Neuronal stem cell (in vitro differentiated cells): Measurements from ENCODE around the gene PADI4.

Source experiments
- DNase-seq: peaks from one replicate; pipeline ENCODE4 v3.0.0-alpha.2; 2013; ENCODE audit warnings: low spot score
- H2AFZ ChIP-seq: one replicate; pipeline ENCODE4 v1.6.1; 2013; ENCODE audit warnings: mild to moderate bottlenecking, low read length, inconsistent platforms
- H2AK5ac ChIP-seq: 2 replicates; pipeline ENCODE4 v1.6.1; 2013; ENCODE audit warnings: low read depth, mild to moderate bottlenecking, inconsistent platforms, low read length, moderate library complexity, mixed read lengths
- H2BK120ac ChIP-seq: 2 replicates; pipeline ENCODE4 v1.6.1; 2013; ENCODE audit warnings: low read depth, mild to moderate bottlenecking, inconsistent platforms, low read length, moderate library complexity, mixed read lengths
- H2BK12ac ChIP-seq: one replicate; pipeline ENCODE4 v1.6.1; 2013; ENCODE audit warnings: low read length, inconsistent platforms
- H2BK15ac ChIP-seq: 2 replicates; pipeline ENCODE4 v1.6.1; 2013; ENCODE audit warnings: mild to moderate bottlenecking, low read length, inconsistent platforms, mixed read lengths
- H2BK5ac ChIP-seq: one replicate; pipeline ENCODE4 v1.6.1; 2013; ENCODE audit warnings: inconsistent platforms, mild to moderate bottlenecking, low read length, moderate library complexity
- H3K14ac ChIP-seq: one replicate; pipeline ENCODE4 v1.6.1; 2013; ENCODE audit warnings: low read length, inconsistent platforms
- H3K18ac ChIP-seq: 2 replicates; pipeline ENCODE4 v1.6.1; 2013; ENCODE audit warnings: low read length, inconsistent platforms
- H3K23ac ChIP-seq: 2 replicates; pipeline ENCODE4 v1.6.1; 2013; ENCODE audit warnings: low read depth, mild to moderate bottlenecking, mixed read lengths, low read length, inconsistent platforms; ENCODE audit not compliant: poor library complexity
- H3K27ac ChIP-seq: replicated peaks from 3 replicates; pipeline ENCODE4 v1.5.1; 2013; ENCODE audit warnings: low read length, inconsistent platforms
- H3K27me3 ChIP-seq, 3 experiments: 2 replicates each; pipeline ENCODE4 v1.6.1; 2013; ENCODE audit warnings: low read length in 3 of 3, mild to moderate bottlenecking in 2 of 3, inconsistent platforms in 1 of 3, low read depth in 1 of 3, mixed read lengths in 1 of 3, moderate library complexity in 1 of 3; ENCODE audit not compliant: control insufficient read depth in 3 of 3, insufficient read depth in 3 of 3
- H3K36me3 ChIP-seq, 2 donors: replicated peaks in 1 of 2; 2 replicates each; pipeline ENCODE4 v1.6.1; 2013; ENCODE audit warnings: low read length in 2 of 2; ENCODE audit not compliant: control insufficient read depth in 2 of 2, insufficient read depth in 2 of 2
- H3K4ac ChIP-seq: 2 replicates; pipeline ENCODE4 v1.6.1; 2013; ENCODE audit warnings: inconsistent platforms, mild to moderate bottlenecking, low read length, moderate library complexity
- H3K4me1 ChIP-seq, 2 donors: 1 replicate in 1 of 2; 2 replicates in 1 of 2; pipeline ENCODE4 v1.6.1; 2013; ENCODE audit warnings: low read length in 2 of 2, low read depth in 1 of 2; ENCODE audit not compliant: control insufficient read depth in 2 of 2, insufficient read depth in 1 of 2
- H3K4me2 ChIP-seq: one replicate; pipeline ENCODE4 v1.6.1; 2013; ENCODE audit warnings: mild to moderate bottlenecking, low read length, inconsistent platforms; ENCODE audit not compliant: insufficient read depth, poor library complexity, severe bottlenecking
- H3K4me3 ChIP-seq, 2 donors: 2 replicates each; pipeline ENCODE4 v1.5.1; 2013; ENCODE audit warnings: low read length in 2 of 2, mild to moderate bottlenecking in 2 of 2, inconsistent platforms in 1 of 2, moderate library complexity in 1 of 2
- H3K79me1 ChIP-seq: one replicate; pipeline ENCODE4 v1.6.1; 2013; ENCODE audit warnings: low read depth, mild to moderate bottlenecking, inconsistent platforms, low read length, moderate library complexity
- H3K9ac ChIP-seq: one replicate; pipeline ENCODE4 v1.6.1; 2013; ENCODE audit warnings: mild to moderate bottlenecking, low read depth, low read length, inconsistent platforms; ENCODE audit not compliant: poor library complexity
- H3K9me3 ChIP-seq, 2 donors: replicated peaks in 1 of 2; 2 replicates each; pipeline versions ENCODE3 to v1.6.1; 2013; ENCODE audit warnings: low read length in 2 of 2, mild to moderate bottlenecking in 2 of 2, inconsistent platforms in 1 of 2, low read depth in 1 of 2, mixed read lengths in 1 of 2, moderate library complexity in 1 of 2; ENCODE audit not compliant: control insufficient read depth in 2 of 2, insufficient read depth in 1 of 2
- H4K8ac ChIP-seq: one replicate; pipeline ENCODE4 v1.6.1; 2013; ENCODE audit warnings: low read depth, mild to moderate bottlenecking, inconsistent platforms, low read length, moderate library complexity
- H4K91ac ChIP-seq: one replicate; pipeline ENCODE4 v1.6.1; 2013; ENCODE audit warnings: low read length, low read depth, mild to moderate bottlenecking, inconsistent platforms; ENCODE audit not compliant: poor library complexity
- WGBS, 2 donors: extraction: QIAGEN DNeasy Blood & Tissue Kit; methylation state at CpG; one replicate each; pipeline ENCODE4 v1.1.7; 2013; ENCODE audit warnings: missing lambda C conversion rate in 2 of 2, mixed read lengths in 1 of 2; ENCODE audit not compliant: insufficient read length in 2 of 2, insufficient replicate concordance in 1 of 2; ENCODE audit errors: extremely low coverage in 2 of 2; 5-methylcytosine and 5-hydroxymethylcytosine counted together

Gene PADI4

DNA sequence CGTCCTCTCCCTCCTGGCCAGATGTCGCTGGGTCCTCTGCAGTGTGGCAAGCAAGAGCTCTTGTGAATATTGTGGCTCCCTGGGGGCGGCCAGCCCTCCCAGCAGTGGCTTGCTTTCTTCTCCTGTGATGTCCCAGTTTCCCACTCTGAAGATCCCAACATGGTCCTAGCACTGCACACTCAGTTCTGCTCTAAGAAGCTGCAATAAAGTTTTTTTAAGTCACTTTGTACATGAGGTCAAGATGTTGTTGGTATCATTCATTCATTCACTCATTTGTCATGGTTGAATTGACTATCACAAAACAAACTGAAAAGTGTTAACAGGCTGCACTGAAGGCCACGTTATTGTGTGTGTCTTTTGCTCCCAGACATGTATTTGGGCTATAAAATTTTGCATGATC is 55.8 kb downstream of the PADI4 start:
- no peak overlapping the region for H3K23ac ChIP-seq
- no peak overlapping the region for H3K27ac ChIP-seq
- H3K18ac ChIP-seq = no peak overlapping the region
- H3K4me2 ChIP-seq = no peak overlapping the region
- H2AFZ ChIP-seq = no peak overlapping the region
- H2BK5ac ChIP-seq = no peak overlapping the region
- H3K4me3 ChIP-seq = no peak overlapping the region
- peaks cover 0 to 27% (median 0%) of the 10 kb centered on the region in 3 experiments for H3K27me3 ChIP-seq
- no peak overlapping the region for H2BK15ac ChIP-seq
- no peak overlapping the region for H2BK12ac ChIP-seq
- no peaks in the 10 kb centered on the region for H3K79me1 ChIP-seq
- H2BK120ac ChIP-seq = no peak overlapping the region
- H3K36me3 ChIP-seq = no peaks in the 10 kb centered on the region
- H3K14ac ChIP-seq = no peak overlapping the region
- no peak overlapping the region for H4K91ac ChIP-seq
- no peak overlapping the region for H3K4ac ChIP-seq
- peaks cover 0 to 4% of the 10 kb centered on the region in 2 donors for H3K9me3 ChIP-seq
- no CpG with 5 or more reads among the region's 4 CpGs for WGBS, 2 donors
- DNase-seq = no peak
- H4K8ac ChIP-seq = no peak overlapping the region
- no peak overlapping the region for H2AK5ac ChIP-seq
- no peak overlapping the region for H3K9ac ChIP-seq
- peaks cover 0 to 1% of the 10 kb centered on the region in 2 donors for H3K4me1 ChIP-seq

DNA sequence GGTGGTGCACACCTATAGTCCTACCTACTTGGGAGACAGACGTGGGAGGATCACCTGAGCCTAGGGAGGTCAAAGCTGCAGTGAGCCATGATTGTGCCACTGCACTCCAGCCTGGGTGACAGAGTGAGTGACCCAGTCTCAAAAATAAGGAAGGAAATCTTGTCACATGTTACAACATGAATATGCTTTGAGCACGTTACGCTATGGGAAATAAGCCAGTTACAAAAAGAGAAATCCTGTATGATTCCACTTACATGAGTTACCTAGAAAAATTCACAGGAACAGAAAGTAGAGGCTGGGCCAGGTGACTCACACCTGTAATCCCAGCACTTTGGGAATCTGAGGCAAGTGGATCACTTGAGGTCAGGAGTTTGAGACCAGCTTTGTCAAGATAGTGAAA is 57.3 kb downstream of the PADI4 start:
- Histone ChIP-seq H3K27me3 (peaks cover 0 to 37% (median 0%) of the 10 kb centered on the region in 3 experiments), H3K14ac (no peak overlapping the region), H4K8ac (no peak overlapping the region), H4K91ac (no peak overlapping the region), H2AK5ac (no peak overlapping the region), H3K27ac (no peak overlapping the region), H2BK15ac (no peak overlapping the region), H2AFZ (no peak overlapping the region), H3K9ac (no peak overlapping the region), H3K4me3 (no peak overlapping the region), H3K4ac (no peak overlapping the region), H3K18ac (no peak overlapping the region), H2BK120ac (no peak overlapping the region), H3K9me3 (peaks cover 0 to 4% of the 10 kb centered on the region in 2 donors), H3K36me3 (no peaks in the 10 kb centered on the region), H2BK12ac (no peak overlapping the region), H3K4me2 (no peak overlapping the region), H3K79me1 (no peaks in the 10 kb centered on the region), H3K23ac (no peak overlapping the region), H2BK5ac (no peak overlapping the region), H3K4me1 (no peaks in the 10 kb centered on the region)
- DNase-seq = no peak
- no CpG with 5 or more reads among the region's 3 CpGs for WGBS, 2 donors

DNA sequence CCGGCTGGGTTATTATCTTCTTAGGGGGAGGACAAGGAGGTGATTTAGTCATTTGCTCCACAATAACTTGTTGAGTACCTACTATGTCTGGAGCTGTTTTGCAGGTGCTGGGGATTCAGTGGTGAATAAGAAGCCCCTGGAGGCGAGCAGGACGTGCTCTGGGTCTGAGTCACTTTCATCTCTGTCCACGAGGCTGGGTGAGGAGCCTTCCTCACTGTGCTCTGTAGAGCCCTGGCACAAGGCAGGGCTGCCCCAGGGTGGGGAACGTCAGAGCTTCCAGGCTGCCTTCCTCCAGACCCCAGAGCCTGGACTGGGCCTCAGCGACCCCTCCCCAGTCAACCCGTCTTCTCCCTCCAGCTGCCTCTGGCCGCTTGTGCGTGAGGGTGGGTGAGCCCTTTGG is 61.5 kb downstream of the PADI4 start:
- no peak overlapping the region for H2BK15ac ChIP-seq
- peaks cover 0 to 49% (median 0%) of the 10 kb centered on the region in 3 experiments for H3K27me3 ChIP-seq
- no peak overlapping the region for H3K27ac ChIP-seq
- no CpG with 5 or more reads among the region's 9 CpGs for WGBS, 2 donors
- peak overlapping the region; percentile 55 for H3K18ac ChIP-seq
- H3K9me3 ChIP-seq = peaks cover 0 to 1% of the 10 kb centered on the region in 2 donors
- no peak overlapping the region for H3K14ac ChIP-seq
- H3K4me2 ChIP-seq = no peak overlapping the region
- H4K8ac ChIP-seq = no peak overlapping the region
- H3K23ac ChIP-seq = no peak overlapping the region
- no peak overlapping the region for H2AK5ac ChIP-seq
- H2BK5ac ChIP-seq = no peak overlapping the region
- no peaks in the 10 kb centered on the region for H3K36me3 ChIP-seq
- no peak overlapping the region for H3K9ac ChIP-seq
- no peak overlapping the region for H2BK12ac ChIP-seq
- no peak overlapping the region for H2AFZ ChIP-seq
- H3K79me1 ChIP-seq = no peaks in the 10 kb centered on the region
- DNase-seq = no peak
- H2BK120ac ChIP-seq = no peak overlapping the region
- H3K4ac ChIP-seq = no peak overlapping the region
- H3K4me1 ChIP-seq = no peaks in the 10 kb centered on the region
- no peak overlapping the region for H3K4me3 ChIP-seq
- H4K91ac ChIP-seq = no peak overlapping the region

DNA sequence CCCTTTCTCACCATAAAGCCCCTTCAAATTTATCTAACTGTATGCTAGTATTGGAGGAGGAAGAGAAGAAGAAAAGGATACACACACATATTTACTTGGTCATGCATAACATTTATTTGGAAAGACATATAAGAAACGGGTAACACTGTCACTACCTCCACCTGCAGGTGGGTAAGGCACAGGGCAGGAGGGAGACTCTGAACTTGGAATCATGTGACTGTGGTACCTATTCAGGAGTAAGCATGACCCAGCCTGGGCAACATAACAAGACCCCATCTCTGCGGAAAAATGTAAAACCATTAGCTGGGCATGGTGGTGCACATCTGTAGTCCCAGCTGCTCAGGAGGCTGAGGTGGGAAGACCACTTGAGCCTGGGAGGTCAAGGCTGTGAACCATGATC is 62.6 kb downstream of the PADI4 start:
- Histone ChIP-seq H3K27me3 (peaks cover 0 to 56% (median 0%) of the 10 kb centered on the region in 3 experiments), H4K8ac (no peak overlapping the region), H2AK5ac (no peak overlapping the region), H2AFZ (no peak overlapping the region), H3K9ac (no peak overlapping the region), H3K23ac (no peak overlapping the region), H3K4ac (no peak overlapping the region), H3K9me3 (no peaks in the 10 kb centered on the region), H3K4me1 (no peaks in the 10 kb centered on the region), H2BK120ac (no peak overlapping the region), H2BK5ac (no peak overlapping the region), H2BK15ac (no peak overlapping the region), H3K4me2 (no peak overlapping the region), H3K36me3 (no peaks in the 10 kb centered on the region), H3K27ac (no peak overlapping the region), H3K14ac (no peak overlapping the region), H4K91ac (no peak overlapping the region), H2BK12ac (no peak overlapping the region), H3K4me3 (no peak overlapping the region), H3K18ac (no peak overlapping the region), H3K79me1 (no peaks in the 10 kb centered on the region)
- WGBS, 2 donors = no CpG with 5 or more reads among the region's 2 CpGs
- DNase-seq = no peak
